Mesendoderm (in vitro differentiated cells): ENCODE data around the gene SMIM23.

ENCODE experiments used
- DNase-seq: peaks from one replicate; pipeline ENCODE4 v3.0.0; 2013
- H2AK5ac ChIP-seq: 2 replicates; pipeline ENCODE4 v1.6.1; 2013; ENCODE audit warnings: low read length, inconsistent platforms
- H2BK120ac ChIP-seq: 2 replicates; pipeline ENCODE4 v1.6.1; 2013; ENCODE audit warnings: low read depth, mild to moderate bottlenecking, low read length, moderate library complexity, mixed read lengths
- H2BK15ac ChIP-seq: replicated peaks from 2 replicates; pipeline ENCODE4 v1.6.1; 2013; ENCODE audit warnings: low read depth, mild to moderate bottlenecking, moderate library complexity
- H2BK5ac ChIP-seq: 2 replicates; pipeline ENCODE4 v1.6.1; 2013; ENCODE audit warnings: low read length, inconsistent platforms
- H3K18ac ChIP-seq: 2 replicates; pipeline ENCODE4 v1.6.1; 2013; ENCODE audit warnings: mild to moderate bottlenecking, low read length, mixed read lengths
- H3K23ac ChIP-seq: one replicate; pipeline ENCODE4 v1.6.1; 2013; ENCODE audit warnings: low read length
- H3K27ac ChIP-seq: 2 replicates; pipeline ENCODE4 v1.5.1; 2013; ENCODE audit warnings: low read depth, mild to moderate bottlenecking, inconsistent platforms, low read length, moderate library complexity
- H3K27me3 ChIP-seq: 2 replicates; pipeline ENCODE4 v1.6.1; 2013; ENCODE audit warnings: low read length, control low read depth, mild to moderate bottlenecking, inconsistent platforms; ENCODE audit not compliant: insufficient read depth, poor library complexity
- H3K36me3 ChIP-seq: 2 replicates; pipeline ENCODE4 v1.6.1; 2013; ENCODE audit warnings: low read length, inconsistent platforms; ENCODE audit not compliant: control insufficient read depth, insufficient read depth
- H3K4ac ChIP-seq: one replicate; pipeline ENCODE4 v1.6.1; 2013; ENCODE audit warnings: low read depth, mild to moderate bottlenecking, low read length, moderate library complexity
- H3K4me1 ChIP-seq: 2 replicates; pipeline ENCODE4 v1.6.1; 2013; ENCODE audit warnings: low read depth, low read length, inconsistent platforms; ENCODE audit not compliant: control insufficient read depth
- H3K4me2 ChIP-seq: 2 replicates; pipeline ENCODE4 v1.6.1; 2013; ENCODE audit warnings: low read length
- H3K4me3 ChIP-seq: 2 replicates; pipeline ENCODE4 v1.5.1; 2013; ENCODE audit warnings: mild to moderate bottlenecking, low read length
- H3K56ac ChIP-seq: one replicate; pipeline ENCODE4 v1.6.1; 2013; ENCODE audit warnings: low read length
- H3K79me1 ChIP-seq: 2 replicates; pipeline ENCODE4 v1.6.1; 2013; ENCODE audit warnings: low read length, inconsistent platforms
- H3K79me2 ChIP-seq: 2 replicates; pipeline ENCODE4 v1.6.1; 2013; ENCODE audit warnings: mild to moderate bottlenecking, low read length; ENCODE audit not compliant: control insufficient read depth, insufficient read depth
- H3K9ac ChIP-seq: 2 replicates; pipeline ENCODE4 v1.6.1; 2013; ENCODE audit warnings: low read length, inconsistent platforms
- H4K5ac ChIP-seq: one replicate; pipeline ENCODE4 v1.6.1; 2013; ENCODE audit warnings: low read length
- H4K8ac ChIP-seq: one replicate; pipeline ENCODE4 v1.6.1; 2013; ENCODE audit warnings: low read depth, mild to moderate bottlenecking, control low read depth, low read length, moderate library complexity
- WGBS: extraction: QIAGEN DNeasy Blood & Tissue Kit; methylation state at CpG from one replicate; pipeline ENCODE4 v1.1.7; 2013; ENCODE audit warnings: low lambda C conversion rate, missing lambda C conversion rate; ENCODE audit not compliant: insufficient coverage; ENCODE audit errors: extremely low coverage; 5-methylcytosine and 5-hydroxymethylcytosine counted together

SMIM23 gene

GRCh38 chr5:171783051-171783450 lies 2.6 kb upstream of the SMIM23 start:
- no peaks in the 10 kb centered on the region for H3K27me3 ChIP-seq
- no peaks in the 10 kb centered on the region for H3K79me2 ChIP-seq
- no peaks in the 10 kb centered on the region for H3K79me1 ChIP-seq
- WGBS = no CpG with 5 or more reads among the region's 2 CpGs
- H4K5ac ChIP-seq = no peak overlapping the region
- H3K4ac ChIP-seq = no peak overlapping the region
- H3K27ac ChIP-seq = no peak overlapping the region
- no peak overlapping the region for H3K4me3 ChIP-seq
- H3K9ac ChIP-seq = no peak overlapping the region
- H2BK5ac ChIP-seq = no peak overlapping the region
- H3K23ac ChIP-seq = no peak overlapping the region
- DNase-seq = no peak
- H3K36me3 ChIP-seq = no peaks in the 10 kb centered on the region
- H4K8ac ChIP-seq = no peak overlapping the region
- no peak overlapping the region for H3K18ac ChIP-seq
- no peak overlapping the region for H2BK120ac ChIP-seq
- H3K4me1 ChIP-seq = no peaks in the 10 kb centered on the region
- no peak overlapping the region for H3K4me2 ChIP-seq
- no peak overlapping the region for H2AK5ac ChIP-seq
- no peak overlapping the region for H2BK15ac ChIP-seq
- no peak overlapping the region for H3K56ac ChIP-seq

GRCh38 chr5:171789353-171789752 lies 3.7 kb downstream of the SMIM23 start:
- Histone ChIP-seq H3K18ac (no peak overlapping the region), H3K23ac (no peak overlapping the region), H3K27ac (no peak overlapping the region), H3K36me3 (no peaks in the 10 kb centered on the region), H3K4ac (no peak overlapping the region), H4K5ac (no peak overlapping the region), H3K27me3 (no peaks in the 10 kb centered on the region), H3K4me1 (no peaks in the 10 kb centered on the region), H3K79me2 (no peaks in the 10 kb centered on the region), H2BK120ac (no peak overlapping the region), H2BK5ac (no peak overlapping the region), H3K4me2 (no peak overlapping the region), H3K79me1 (no peaks in the 10 kb centered on the region), H3K4me3 (no peak overlapping the region), H3K56ac (no peak overlapping the region), H2AK5ac (no peak overlapping the region), H2BK15ac (no peak overlapping the region), H4K8ac (no peak overlapping the region), H3K9ac (no peak overlapping the region)
- WGBS = 100% methylated on average over 1 of the region's 1 CpG
- DNase-seq = no peak

GRCh38 chr5:171790408-171790807 lies 4.8 kb downstream of the SMIM23 start:
- H3K23ac ChIP-seq = no peak overlapping the region
- H3K27me3 ChIP-seq = no peaks in the 10 kb centered on the region
- no peak overlapping the region for H3K4me3 ChIP-seq
- DNase-seq = no peak
- H4K8ac ChIP-seq = no peak overlapping the region
- no peaks in the 10 kb centered on the region for H3K79me2 ChIP-seq
- H3K27ac ChIP-seq = no peak overlapping the region
- H3K4me1 ChIP-seq = no peaks in the 10 kb centered on the region
- H3K56ac ChIP-seq = no peak overlapping the region
- no peaks in the 10 kb centered on the region for H3K36me3 ChIP-seq
- H2BK5ac ChIP-seq = no peak overlapping the region
- H2AK5ac ChIP-seq = no peak overlapping the region
- no peak overlapping the region for H3K9ac ChIP-seq
- no peak overlapping the region for H3K4ac ChIP-seq
- H2BK15ac ChIP-seq = no peak overlapping the region
- no peak overlapping the region for H3K4me2 ChIP-seq
- WGBS = no CpG with 5 or more reads among the region's 2 CpGs
- no peak overlapping the region for H2BK120ac ChIP-seq
- H4K5ac ChIP-seq = no peak overlapping the region
- H3K18ac ChIP-seq = no peak overlapping the region
- no peaks in the 10 kb centered on the region for H3K79me1 ChIP-seq

- no CpG with 5 or more reads among the region's 2 CpGs for WGBS
- H3K23ac ChIP-seq = no peak overlapping the region
- no peak overlapping the region for H2BK5ac ChIP-seq
- H2BK120ac ChIP-seq = no peak overlapping the region
- no peak overlapping the region for H2BK15ac ChIP-seq
- no peak overlapping the region for H4K8ac ChIP-seq
- no peak overlapping the region for H3K4me2 ChIP-seq
- H3K9ac ChIP-seq = no peak overlapping the region
- no peaks in the 10 kb centered on the region for H3K79me2 ChIP-seq
- H4K5ac ChIP-seq = no peak overlapping the region
- no peak overlapping the region for H2AK5ac ChIP-seq
- no peak overlapping the region for H3K27ac ChIP-seq
- H3K36me3 ChIP-seq = no peaks in the 10 kb centered on the region
- H3K27me3 ChIP-seq = no peaks in the 10 kb centered on the region
- no peak overlapping the region for H3K18ac ChIP-seq
- H3K4me1 ChIP-seq = no peaks in the 10 kb centered on the region
- no peak overlapping the region for H3K4me3 ChIP-seq
- DNase-seq = no peak
- H3K4ac ChIP-seq = no peak overlapping the region
- H3K56ac ChIP-seq = no peak overlapping the region
- H3K79me1 ChIP-seq = no peaks in the 10 kb centered on the region
These were observed 8.9 kb downstream of the SMIM23 start for GRCh38 chr5:171794470-171794960.

GRCh38 chr5:171795381-171795780 lies 9.8 kb downstream of the SMIM23 start:
- Histone ChIP-seq H3K9ac (no peak overlapping the region), H4K5ac (no peak overlapping the region), H3K36me3 (no peaks in the 10 kb centered on the region), H3K79me1 (no peaks in the 10 kb centered on the region), H2BK120ac (no peak overlapping the region), H4K8ac (no peak overlapping the region), H3K4me2 (no peak overlapping the region), H3K27me3 (no peaks in the 10 kb centered on the region), H3K23ac (no peak overlapping the region), H3K4ac (no peak overlapping the region), H2BK15ac (no peak overlapping the region), H3K56ac (no peak overlapping the region), H3K79me2 (no peaks in the 10 kb centered on the region), H3K4me3 (no peak overlapping the region), H2BK5ac (no peak overlapping the region), H3K18ac (no peak overlapping the region), H3K4me1 (no peaks in the 10 kb centered on the region), H3K27ac (no peak overlapping the region), H2AK5ac (no peak overlapping the region)
- no CpG with 5 or more reads among the region's 2 CpGs for WGBS
- no peak for DNase-seq

GRCh38 chr5:171796436-171796835 lies 10.8 kb downstream of the SMIM23 start:
- Histone ChIP-seq H3K4ac (no peak overlapping the region), H4K5ac (no peak overlapping the region), H3K79me2 (no peaks in the 10 kb centered on the region), H3K79me1 (no peaks in the 10 kb centered on the region), H3K23ac (no peak overlapping the region), H3K56ac (no peak overlapping the region), H3K4me3 (no peak overlapping the region), H3K4me1 (no peaks in the 10 kb centered on the region), H3K27ac (no peak overlapping the region), H3K9ac (no peak overlapping the region), H3K27me3 (no peaks in the 10 kb centered on the region), H4K8ac (no peak overlapping the region), H2BK15ac (no peak overlapping the region), H3K18ac (no peak overlapping the region), H2BK5ac (no peak overlapping the region), H3K36me3 (no peaks in the 10 kb centered on the region), H2AK5ac (no peak overlapping the region), H3K4me2 (no peak overlapping the region), H2BK120ac (no peak overlapping the region)
- WGBS = no CpG with 5 or more reads among the region's 8 CpGs
- DNase-seq = no peak
